ENCODE data around the gene EVC.

Gene EVC

DNA sequence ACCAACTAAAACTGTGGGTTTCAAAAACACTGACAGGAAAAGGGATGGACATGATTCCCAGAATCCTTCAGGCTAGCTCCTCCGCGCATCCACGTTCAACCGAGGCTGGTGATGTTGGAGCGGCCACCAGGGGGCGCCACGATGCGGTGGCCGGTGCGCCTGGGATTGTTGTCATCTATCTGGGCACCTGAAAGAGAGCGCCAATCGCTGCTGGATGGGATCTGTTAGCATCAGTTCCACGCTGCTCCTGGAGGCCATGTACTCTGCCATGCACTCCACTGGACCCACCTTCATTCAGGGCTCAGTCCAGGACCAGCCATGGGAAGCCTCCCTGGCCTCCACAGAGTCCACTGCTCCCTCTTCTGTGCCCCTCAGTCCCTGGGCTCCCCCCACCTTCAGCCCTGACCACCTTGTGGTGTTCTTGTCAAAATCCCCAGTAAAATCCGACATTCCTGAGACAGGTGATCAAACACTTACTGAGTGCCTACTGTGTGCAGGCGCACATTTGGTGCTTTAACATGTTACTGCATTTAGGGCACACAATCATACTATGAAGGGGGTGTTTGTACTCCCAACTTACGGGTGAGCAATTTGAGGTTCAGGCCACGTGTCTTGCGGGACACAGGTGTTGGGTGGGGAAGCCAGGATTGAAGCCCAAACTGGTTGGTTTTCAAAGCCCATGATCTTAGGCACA lies 110.8 kb downstream of the EVC start:
- no peak for DNase-seq (ENCODE audit: low read depth, low spot score)
- in situ Hi-C loops (cut with HindIII; ENCODE audit: low sequenced_read_pairs): no loop called here
- TF ChIP-seq, protein P1, sequence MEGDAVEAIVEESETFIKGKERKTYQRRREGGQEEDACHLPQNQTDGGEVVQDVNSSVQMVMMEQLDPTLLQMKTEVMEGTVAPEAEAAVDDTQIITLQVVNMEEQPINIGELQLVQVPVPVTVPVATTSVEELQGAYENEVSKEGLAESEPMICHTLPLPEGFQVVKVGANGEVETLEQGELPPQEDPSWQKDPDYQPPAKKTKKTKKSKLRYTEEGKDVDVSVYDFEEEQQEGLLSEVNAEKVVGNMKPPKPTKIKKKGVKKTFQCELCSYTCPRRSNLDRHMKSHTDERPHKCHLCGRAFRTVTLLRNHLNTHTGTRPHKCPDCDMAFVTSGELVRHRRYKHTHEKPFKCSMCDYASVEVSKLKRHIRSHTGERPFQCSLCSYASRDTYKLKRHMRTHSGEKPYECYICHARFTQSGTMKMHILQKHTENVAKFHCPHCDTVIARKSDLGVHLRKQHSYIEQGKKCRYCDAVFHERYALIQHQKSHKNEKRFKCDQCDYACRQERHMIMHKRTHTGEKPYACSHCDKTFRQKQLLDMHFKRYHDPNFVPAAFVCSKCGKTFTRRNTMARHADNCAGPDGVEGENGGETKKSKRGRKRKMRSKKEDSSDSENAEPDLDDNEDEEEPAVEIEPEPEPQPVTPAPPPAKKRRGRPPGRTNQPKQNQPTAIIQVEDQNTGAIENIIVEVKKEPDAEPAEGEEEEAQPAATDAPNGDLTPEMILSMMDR (IDR thresholded peaks at IDR 0.05; ENCODE audit: low read depth, low read length): peak; percentile 74

GRCh38 chr4:5822619-5823018 lies 111.6 kb downstream of the EVC start:
- TF ChIP-seq, protein P1 (IDR thresholded peaks at IDR 0.05; ENCODE audit: low read depth, low read length): no peak
- no peak overlapping the region for H3K4me3 ChIP-seq (ENCODE audit: low read depth, low read length)
- in situ Hi-C loops (cut with HindIII; ENCODE audit: low sequenced_read_pairs): no loop called here
- DNase-seq (ENCODE audit: low read depth, low spot score): no peak

More for the DNA sequence above, 110.8 kb downstream of the EVC start:
- no peak overlapping the region for H3K4me3 ChIP-seq (ENCODE audit: low read depth, low read length)

GRCh38 chr4:5823542-5824211 lies 112.7 kb downstream of the EVC start:
- in situ Hi-C loops (cut with HindIII; ENCODE audit: low sequenced_read_pairs): no loop called here
- no peak for DNase-seq (ENCODE audit: low read depth, low spot score)
- TF ChIP-seq, protein P1 (IDR thresholded peaks at IDR 0.05; ENCODE audit: low read depth, low read length): no peak
- H3K4me3 ChIP-seq (ENCODE audit: low read depth, low read length): no peak overlapping the region

DNA sequence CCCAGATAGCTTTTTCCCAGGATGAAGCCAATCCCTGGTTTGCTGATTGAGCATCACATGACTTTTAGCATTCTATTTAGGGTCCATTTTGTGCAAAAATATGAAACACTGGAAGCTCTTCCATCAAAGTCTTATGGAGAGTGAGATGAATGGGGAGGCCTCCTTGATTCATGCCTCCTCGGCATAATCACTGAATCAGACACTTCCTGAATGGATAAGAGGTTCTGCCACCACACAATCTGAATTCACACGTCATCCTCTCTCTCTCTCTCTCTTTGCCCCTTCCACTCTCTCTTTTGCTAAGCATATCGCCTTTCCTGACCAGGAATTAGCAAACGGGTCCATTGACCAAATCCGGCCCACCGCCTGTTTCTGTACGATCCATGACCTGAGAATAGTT lies 113.2 kb downstream of the EVC start:
- TF ChIP-seq, protein P1 (IDR thresholded peaks at IDR 0.05; ENCODE audit: low read depth, low read length): no peak
- H3K4me3 ChIP-seq (ENCODE audit: low read depth, low read length): no peak overlapping the region
- DNase-seq (ENCODE audit: low read depth, low spot score): no peak
- in situ Hi-C loops (cut with HindIII; ENCODE audit: low sequenced_read_pairs): no loop called here

DNA sequence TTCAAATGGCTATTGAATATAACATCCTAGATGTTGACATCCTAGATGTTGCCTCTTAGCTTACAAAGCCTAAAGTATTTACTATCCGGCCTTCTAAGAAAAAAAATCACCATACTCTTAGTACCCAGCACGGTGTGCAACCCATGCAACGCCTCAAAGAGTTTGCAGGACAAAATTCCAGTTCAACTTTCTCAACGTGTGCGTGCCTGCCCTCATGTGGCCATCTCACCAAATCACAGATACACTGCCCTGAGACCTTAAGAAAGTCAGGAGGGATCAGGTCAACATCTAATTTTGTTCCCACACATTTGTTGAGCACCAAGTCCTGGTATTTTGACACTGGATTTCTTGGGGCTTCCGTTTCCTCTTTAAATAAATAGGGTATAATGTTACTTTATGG lies 113.6 kb downstream of the EVC start:
- in situ Hi-C loops (cut with HindIII; ENCODE audit: low sequenced_read_pairs): no loop called here
- TF ChIP-seq, protein P1 (IDR thresholded peaks at IDR 0.05; ENCODE audit: low read depth, low read length): peak; percentile 73
- H3K4me3 ChIP-seq (ENCODE audit: low read depth, low read length): no peak overlapping the region
- DNase-seq (ENCODE audit: low read depth, low spot score): peak; percentile 39

DNA sequence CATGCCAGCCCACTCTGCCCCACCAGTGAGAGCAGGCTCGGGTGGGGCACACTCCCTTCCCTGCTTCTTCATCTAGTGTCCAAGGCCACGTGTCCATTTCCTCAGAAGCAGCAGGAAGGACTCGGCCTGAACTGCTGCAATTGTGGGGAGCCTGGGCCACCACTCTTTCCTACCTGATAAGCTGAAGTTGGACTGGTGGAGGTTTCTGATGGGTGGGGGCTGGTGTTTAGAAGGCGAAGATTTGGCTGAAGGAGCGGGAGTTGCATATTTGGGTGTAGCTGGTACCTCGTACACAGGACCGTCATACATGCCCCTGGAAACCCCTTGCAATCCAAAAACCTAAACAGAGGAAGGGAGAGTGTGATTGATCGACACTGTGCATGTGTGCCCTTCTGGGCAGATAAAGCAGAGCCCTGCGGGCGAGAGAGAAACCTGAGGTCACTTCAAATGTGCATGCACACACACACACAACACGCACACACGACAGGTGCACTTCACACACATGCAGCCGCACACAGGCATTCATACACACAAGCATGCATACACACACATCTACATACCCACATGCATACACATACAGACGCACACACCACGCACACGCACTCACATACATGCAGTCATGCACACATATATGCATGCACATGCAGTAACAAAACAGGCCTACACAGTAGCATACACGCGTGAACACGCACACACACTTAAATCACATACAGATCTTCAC lies 114.5 kb downstream of the EVC start:
- TF ChIP-seq, protein P1 (IDR thresholded peaks at IDR 0.05; ENCODE audit: low read depth, low read length): no peak
- no peak for DNase-seq (ENCODE audit: low read depth, low spot score)
- in situ Hi-C loops (cut with HindIII; ENCODE audit: low sequenced_read_pairs): no loop called here
- H3K4me3 ChIP-seq (ENCODE audit: low read depth, low read length): no peak overlapping the region

Measured in astrocyte of the spinal cord (primary cell).